Activated T-cell treated with anti-CD3 and anti-CD28 coated beads for 1 hour (primary cell): ENCODE results near the gene HECTD1.
"Not testable (repeated sequence)": the region's sequence is repeated elsewhere in the genome, so short reads cannot be mapped to it uniquely, and the experiment has no call there.

Source experiments
- DNase-seq: peaks from one replicate; pipeline ENCODE4 v3.0.0-alpha.2; 2020; ENCODE audit warnings: low read depth

Gene HECTD1

GRCh38 chr14:31142455-31143087 lies 65.0 kb downstream of the HECTD1 start:
- DNase-seq = no peak

DNA sequence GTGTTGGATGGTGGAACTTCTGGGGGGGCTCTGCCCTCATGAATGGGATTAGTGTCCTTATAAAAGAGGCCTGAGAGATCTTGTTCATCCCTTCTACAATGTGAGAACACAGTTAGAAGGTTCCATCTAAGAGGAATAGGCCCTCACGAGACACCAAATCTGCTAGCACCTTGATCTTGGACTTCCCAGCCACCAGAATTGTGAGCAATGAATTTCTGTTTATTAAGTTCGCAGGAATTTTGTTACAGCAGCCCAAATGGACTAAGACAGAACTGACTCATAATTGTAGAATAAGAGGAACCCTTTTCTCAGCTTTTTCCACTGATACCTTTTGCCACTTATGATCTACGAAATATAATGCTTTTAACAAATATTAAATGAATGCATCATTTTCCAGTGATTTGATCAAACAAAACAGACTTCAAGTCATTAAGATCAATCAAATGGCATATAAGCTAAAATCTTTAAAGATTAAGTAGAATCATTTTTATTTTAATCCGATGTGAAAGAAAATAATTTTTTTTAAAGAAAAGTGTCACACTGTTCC lies 68.2 kb downstream of the HECTD1 start:
- DNase-seq = no peak

- no peak for DNase-seq
These were observed 69.3 kb downstream of the HECTD1 start for GRCh38 chr14:31138301-31138700.

DNA sequence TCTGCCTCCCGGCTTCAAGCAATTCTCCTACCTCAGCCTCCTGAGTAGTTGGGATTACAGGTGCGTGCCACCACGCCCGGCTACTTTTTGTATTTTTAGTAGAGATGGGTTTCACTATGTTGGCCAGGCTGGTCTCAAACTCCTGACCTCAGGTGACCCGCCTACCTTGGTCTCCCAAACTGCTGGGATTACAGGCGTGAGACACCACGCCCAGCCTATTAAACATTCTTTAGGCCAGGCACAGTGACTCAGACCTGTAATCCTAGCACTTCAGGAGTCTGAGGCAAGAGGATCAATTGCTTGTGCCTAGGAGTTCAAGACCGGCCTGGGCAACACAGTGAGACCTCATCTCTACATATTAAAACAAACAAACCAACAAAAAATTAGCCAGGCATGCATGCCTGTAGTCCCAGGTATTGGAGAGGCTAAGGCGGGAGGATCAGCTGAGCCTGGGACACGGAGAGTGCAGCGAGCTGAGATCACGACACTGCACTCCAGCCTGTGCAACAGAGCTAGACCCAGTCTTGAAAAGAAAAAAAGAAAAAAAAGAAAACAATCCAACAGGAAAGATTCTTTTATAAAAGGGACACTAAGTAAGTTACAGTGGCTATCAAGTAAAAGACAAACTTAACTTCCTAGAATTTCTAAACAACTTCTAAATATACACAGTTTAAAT lies 70.2 kb downstream of the HECTD1 start:
- no peak for DNase-seq

- DNase-seq = no peak
These were observed 74.5 kb downstream of the HECTD1 start for GRCh38 chr14:31133133-31133532.

GRCh38 chr14:31128601-31129526 lies 78.7 kb downstream of the HECTD1 start:
- DNase-seq = no peak

- no peak for DNase-seq
These were observed 79.9 kb downstream of the HECTD1 start for GRCh38 chr14:31127690-31128089.

DNA sequence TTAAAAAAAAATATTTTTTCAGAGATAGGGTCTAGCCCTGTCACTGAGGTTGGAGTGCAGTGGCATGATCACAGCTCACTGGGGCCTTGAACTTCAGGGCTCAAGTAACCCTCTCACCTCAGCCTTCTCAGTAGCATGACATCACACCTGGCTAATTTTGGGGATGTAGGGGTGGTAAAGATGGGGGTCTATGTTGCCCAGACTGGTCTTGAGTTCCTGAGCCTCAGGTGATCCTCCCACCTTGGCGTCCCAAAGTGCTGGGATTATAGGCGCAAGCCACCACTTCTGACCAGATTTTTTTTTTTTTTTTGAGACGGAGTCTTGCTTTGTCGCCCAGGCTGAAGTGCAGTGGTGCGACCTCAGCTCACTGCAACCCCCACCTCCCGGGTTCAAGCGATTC lies 80.9 kb downstream of the HECTD1 start:
- DNase-seq = no peak

- no peak for DNase-seq
These were observed 82.4 kb downstream of the HECTD1 start for GRCh38 chr14:31125231-31125630.

DNA sequence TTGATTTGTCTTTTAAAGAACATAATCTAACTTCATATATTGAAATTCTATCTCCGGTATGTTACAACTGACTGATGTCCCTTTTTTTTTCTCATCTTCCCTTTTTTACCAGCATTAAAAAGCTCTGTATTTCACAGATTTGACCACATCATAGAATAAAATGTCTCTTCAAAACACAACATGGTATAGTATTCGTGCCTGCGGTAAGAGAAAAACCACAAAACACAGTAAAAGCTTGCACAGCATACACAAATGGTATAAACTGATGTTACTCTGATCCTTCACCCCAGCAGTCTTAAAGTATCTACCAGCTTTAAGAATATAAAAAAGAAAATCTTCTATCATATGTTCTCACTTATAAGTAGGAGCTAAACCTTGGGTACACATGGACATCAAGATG lies 83.4 kb downstream of the HECTD1 start:
- no peak for DNase-seq

GRCh38 chr14:31122921-31123320 lies 84.7 kb downstream of the HECTD1 start:
- no peak for DNase-seq

DNA sequence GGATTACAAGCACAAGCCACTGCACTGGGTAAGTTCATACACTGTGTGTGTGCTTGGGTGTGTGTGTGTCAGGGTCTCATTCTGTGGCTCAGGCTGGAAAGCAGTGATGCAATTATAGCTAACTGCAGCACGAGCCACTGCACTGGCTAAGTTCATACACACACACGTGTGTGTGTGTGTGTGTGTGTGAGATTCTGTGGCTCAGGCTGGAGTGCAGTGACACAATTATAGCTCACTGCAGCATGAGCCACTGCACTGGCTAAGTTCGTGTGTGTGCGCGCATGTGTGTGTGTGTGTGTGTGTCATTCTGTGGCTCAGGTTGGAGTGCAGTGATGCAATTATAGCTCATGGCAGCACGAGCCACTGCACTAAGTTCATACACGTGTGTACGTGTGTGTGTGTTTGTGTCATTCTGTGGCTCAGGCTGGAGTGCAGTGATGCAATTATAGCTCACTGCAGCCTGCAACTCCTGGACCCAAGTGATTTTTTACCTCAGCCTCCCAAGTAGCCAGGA lies 85.4 kb downstream of the HECTD1 start:
- no peak for DNase-seq

DNA sequence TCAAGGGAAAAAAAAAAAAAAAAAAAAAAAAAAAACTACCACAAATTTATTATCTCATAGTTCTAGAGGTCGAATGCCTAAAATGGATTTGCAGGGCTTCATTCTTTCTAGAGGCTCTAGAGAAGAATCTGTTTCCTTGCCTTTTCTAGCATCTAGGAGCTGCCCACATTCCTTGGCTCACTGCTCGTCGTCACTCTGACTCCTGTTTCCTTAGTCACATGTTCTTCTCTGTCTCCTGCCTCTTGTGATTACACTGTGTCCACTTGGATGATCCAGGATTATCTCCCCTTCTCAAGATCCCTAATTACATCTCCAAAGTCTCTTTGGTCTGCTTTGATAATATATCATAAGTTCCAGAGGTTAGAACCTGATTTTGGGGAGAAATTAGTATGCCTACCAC lies 88.7 kb downstream of the HECTD1 start:
- DNase-seq = no peak

- DNase-seq = no peak
These were observed 93.8 kb downstream of the HECTD1 start for GRCh38 chr14:31113794-31114193.

DNA sequence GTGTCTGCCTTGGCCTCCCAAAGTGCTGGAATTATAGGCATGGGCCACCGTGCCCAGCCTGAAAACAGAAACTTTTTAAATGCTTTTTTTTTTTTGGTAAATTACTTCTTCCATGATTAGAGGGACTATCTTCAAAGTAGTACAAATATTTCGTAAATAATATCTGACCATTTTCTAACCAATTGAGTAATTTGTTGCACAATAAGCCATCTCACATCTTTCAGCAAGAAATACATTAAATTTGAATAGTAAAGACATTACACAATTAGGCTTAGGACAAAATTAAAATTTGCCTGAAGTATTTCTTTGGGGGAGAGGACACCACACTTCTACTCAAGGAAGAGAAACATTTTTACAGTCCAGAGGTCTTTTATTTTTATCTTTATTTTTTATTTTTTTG lies 96.7 kb downstream of the HECTD1 start:
- DNase-seq = no peak

DNA sequence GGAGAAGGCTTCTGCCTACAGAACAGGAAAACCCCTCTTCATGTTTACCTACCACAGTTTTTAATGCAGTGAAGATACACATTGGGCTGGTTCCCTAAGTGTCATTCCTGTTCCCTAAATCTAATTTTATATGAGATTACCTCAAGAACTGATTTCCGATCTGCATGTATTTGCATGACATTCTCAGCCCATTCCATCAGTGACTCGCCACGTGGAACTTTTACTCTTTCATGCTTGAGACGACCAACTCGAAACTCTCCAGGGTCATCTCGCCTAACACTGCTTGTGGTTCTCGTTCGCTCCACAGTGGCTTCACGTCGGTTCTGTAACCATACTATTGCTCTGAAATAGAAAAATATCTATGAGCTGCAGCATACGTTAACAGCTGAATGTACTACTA lies 98.3 kb downstream of the HECTD1 start:
- DNase-seq = no peak

DNA sequence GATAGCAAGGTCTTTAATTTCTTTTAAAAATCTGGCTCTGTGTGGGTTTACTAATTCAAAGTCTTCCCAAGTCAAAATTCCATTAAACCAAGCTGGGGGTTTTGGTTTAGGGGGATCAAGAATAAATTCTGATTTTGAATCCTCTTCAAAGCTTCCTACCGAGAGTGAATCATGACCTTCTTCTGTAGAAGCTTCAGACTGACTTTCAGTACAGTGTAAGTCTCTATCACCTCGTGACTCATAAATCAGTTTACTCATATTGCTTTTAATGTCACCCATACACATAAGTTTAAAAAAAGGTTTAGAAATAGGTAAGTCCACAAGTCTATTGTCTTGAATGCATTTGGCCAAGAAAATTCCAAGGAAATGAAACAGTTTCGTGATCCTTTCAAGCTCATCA lies 100.8 kb downstream of the HECTD1 start:
- DNase-seq = no peak

DNA sequence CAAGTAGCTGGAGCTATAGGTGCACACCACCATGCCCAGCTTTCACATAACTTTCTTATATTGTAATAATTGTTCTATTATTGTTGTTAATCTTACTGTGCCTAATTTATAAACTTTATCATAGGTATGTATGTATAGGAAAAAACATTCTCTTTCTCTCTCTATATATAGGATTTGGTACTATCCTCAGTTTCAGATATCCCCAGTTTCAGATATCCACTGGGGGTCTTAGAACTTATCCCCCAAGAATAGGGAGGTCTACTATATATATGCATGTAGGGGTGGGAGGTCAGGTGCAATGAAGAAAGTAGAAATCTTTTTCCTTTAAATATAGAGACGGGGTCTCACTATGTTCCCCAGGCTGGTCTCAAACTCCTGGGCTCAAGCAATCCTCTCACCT lies 110.5 kb downstream of the HECTD1 start:
- DNase-seq = no peak

DNA sequence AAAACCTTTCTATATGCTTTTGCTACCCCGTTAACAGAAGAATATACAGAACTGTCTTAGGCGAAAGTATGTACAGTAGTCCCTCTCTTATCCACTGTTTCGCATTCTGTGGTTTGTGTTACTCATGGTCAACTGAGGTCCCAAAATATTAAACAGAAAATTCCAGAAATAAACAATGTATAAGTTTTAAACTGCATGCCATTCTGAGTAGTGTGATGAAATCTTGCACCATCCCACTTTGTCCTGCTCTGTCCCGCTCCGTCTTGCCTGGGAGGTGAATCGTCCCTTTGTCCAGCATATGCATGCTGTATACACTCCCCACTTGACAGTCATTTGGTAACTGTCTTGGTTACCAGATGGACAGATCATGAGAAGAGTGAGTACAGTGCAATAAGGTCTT lies 111.3 kb downstream of the HECTD1 start:
- no peak for DNase-seq

GRCh38 chr14:31095817-31096216 lies 111.8 kb downstream of the HECTD1 start:
- not testable (repeated sequence) for DNase-seq

GRCh38 chr14:31093884-31094839 lies 113.4 kb downstream of the HECTD1 start:
- DNase-seq = not testable (repeated sequence)
